OCI-LY1 (cell line): ENCODE results near the gene TGFBR1.

ENCODE experiments used
- EZH2 ChIP-seq: fragments of 200-600 bp; sonication (generic), shearing (Covaris generic); IDR thresholded peaks from 2 replicates; pipeline ENCODE4 v1.8.0; 2017; ENCODE audit warnings: borderline replicate concordance, mixed run types, mild to moderate bottlenecking, antibody characterized with exemption, low read length, moderate library complexity, mixed read lengths
- TF ChIP-seq, protein P1 (sequence below): fragments of 200-600 bp; sonication (generic), shearing (Covaris generic); IDR thresholded peaks from 2 replicates; pipeline ENCODE4 v1.5.1; 2017; ENCODE audit warnings: mild to moderate bottlenecking, antibody characterized with exemption, low read length, moderate library complexity, mixed read lengths

DNA sequence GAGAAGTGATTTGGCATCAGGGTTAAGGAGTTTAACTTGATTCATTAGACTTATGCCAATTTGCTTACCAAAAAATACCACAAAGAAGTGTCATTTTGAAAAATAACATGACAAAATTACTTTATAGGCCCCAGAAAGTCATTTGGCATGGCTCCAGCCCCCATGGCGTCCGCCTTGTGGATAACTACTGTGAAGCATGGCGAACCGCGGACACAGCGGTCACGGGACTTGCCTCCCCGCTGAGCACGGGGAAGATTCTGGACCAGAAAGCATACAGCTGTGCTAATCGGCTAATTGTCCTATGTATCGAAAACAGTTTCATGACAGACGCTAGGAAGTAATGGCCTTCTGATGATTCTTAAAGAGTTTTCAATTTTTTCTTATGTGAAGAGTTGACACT is 35.4 kb upstream of the TGFBR1 start:
- TF ChIP-seq, protein P1, sequence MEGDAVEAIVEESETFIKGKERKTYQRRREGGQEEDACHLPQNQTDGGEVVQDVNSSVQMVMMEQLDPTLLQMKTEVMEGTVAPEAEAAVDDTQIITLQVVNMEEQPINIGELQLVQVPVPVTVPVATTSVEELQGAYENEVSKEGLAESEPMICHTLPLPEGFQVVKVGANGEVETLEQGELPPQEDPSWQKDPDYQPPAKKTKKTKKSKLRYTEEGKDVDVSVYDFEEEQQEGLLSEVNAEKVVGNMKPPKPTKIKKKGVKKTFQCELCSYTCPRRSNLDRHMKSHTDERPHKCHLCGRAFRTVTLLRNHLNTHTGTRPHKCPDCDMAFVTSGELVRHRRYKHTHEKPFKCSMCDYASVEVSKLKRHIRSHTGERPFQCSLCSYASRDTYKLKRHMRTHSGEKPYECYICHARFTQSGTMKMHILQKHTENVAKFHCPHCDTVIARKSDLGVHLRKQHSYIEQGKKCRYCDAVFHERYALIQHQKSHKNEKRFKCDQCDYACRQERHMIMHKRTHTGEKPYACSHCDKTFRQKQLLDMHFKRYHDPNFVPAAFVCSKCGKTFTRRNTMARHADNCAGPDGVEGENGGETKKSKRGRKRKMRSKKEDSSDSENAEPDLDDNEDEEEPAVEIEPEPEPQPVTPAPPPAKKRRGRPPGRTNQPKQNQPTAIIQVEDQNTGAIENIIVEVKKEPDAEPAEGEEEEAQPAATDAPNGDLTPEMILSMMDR, result no peak
- no peak for TF ChIP-seq EZH2
